Progenitor cell of endocrine pancreas (in vitro differentiated cells): ENCODE results near the gene RALA. TPM values are rescaled to one million over a fixed set of nuclear protein-coding genes. Genes with fewer than 3 reads are reported as not detected.

ENCODE experiments used
- DNase-seq: peaks from one replicate; pipeline ENCODE4 v3.0.0; 2021; ENCODE audit warnings: low spot score; ENCODE audit not compliant: unreplicated experiment
- H3K27ac Mint-ChIP-seq: 2 replicates; pipeline ENCODE4 v1.8.0; 2021; ENCODE audit warnings: mild to moderate bottlenecking, moderate library complexity, mixed read lengths
- H3K27me3 Mint-ChIP-seq: 2 replicates; pipeline ENCODE4 v1.8.0; 2021; ENCODE audit warnings: mixed read lengths
- H3K36me3 Mint-ChIP-seq: 2 replicates; pipeline ENCODE4 v1.8.0; 2022; ENCODE audit warnings: mixed read lengths; ENCODE audit not compliant: insufficient read depth
- H3K4me1 Mint-ChIP-seq: 2 replicates; pipeline ENCODE4 v1.8.0; 2021; ENCODE audit warnings: low read depth, mixed read lengths
- H3K4me3 Mint-ChIP-seq: 2 replicates; pipeline ENCODE4 v1.8.0; 2021; ENCODE audit warnings: low read depth, mild to moderate bottlenecking, moderate library complexity, mixed read lengths
- H3K9me3 Mint-ChIP-seq: 2 replicates; pipeline ENCODE4 v1.8.0; 2021; ENCODE audit warnings: low read depth, mixed read lengths
- CTCF ChIP-seq: fragments of 200-600 bp; sonication (generic); IDR thresholded peaks from one replicate; pipeline ENCODE4 v1.5.0; 2021; ENCODE audit warnings: antibody characterized with exemption, mild to moderate bottlenecking; ENCODE audit not compliant: unreplicated experiment
- total RNA-seq: library from RNA; stranded (reverse); gene quantifications from 2 replicates; pipeline ENCODE4 v1.2.1, GENCODE V29; 2021

Gene RALA
- total RNA-seq, 1 donor from 2014 or later = 39.6 TPM

- DNase-seq = no peak
- no peak for TF ChIP-seq CTCF
- Mint-ChIP-seq H3K27me3 (no peaks in the 10 kb centered on the region), H3K4me3 (no peak overlapping the region), H3K27ac (no peak overlapping the region), H3K9me3 (no peaks in the 10 kb centered on the region), H3K4me1 (no peaks in the 10 kb centered on the region), H3K36me3 (peaks cover under 1% of the 10 kb centered on the region)
Measured at GRCh38 chr7:39583539-39583938, 39.8 kb upstream of the RALA start.

GRCh38 chr7:39587393-39587792, 36.0 kb upstream of the RALA start:
- no peak for DNase-seq
- Mint-ChIP-seq H3K4me3 (no peak overlapping the region), H3K9me3 (no peaks in the 10 kb centered on the region), H3K27me3 (no peaks in the 10 kb centered on the region), H3K36me3 (no peaks in the 10 kb centered on the region), H3K4me1 (no peaks in the 10 kb centered on the region), H3K27ac (no peak overlapping the region)
- no peak for TF ChIP-seq CTCF

GRCh38 chr7:39588416-39588815, 35.0 kb upstream of the RALA start:
- TF ChIP-seq CTCF = no peak
- Mint-ChIP-seq H3K36me3 (no peaks in the 10 kb centered on the region), H3K4me3 (no peak overlapping the region), H3K27ac (no peak overlapping the region), H3K27me3 (no peaks in the 10 kb centered on the region), H3K9me3 (no peaks in the 10 kb centered on the region), H3K4me1 (no peaks in the 10 kb centered on the region)
- DNase-seq = no peak

- Mint-ChIP-seq H3K4me3 (no peak overlapping the region), H3K9me3 (no peaks in the 10 kb centered on the region), H3K36me3 (no peaks in the 10 kb centered on the region), H3K27me3 (no peaks in the 10 kb centered on the region), H3K4me1 (no peaks in the 10 kb centered on the region), H3K27ac (no peak overlapping the region)
- no peak for DNase-seq
- no peak for TF ChIP-seq CTCF
Measured at GRCh38 chr7:39589323-39590111, 33.9 kb upstream of the RALA start.

- Mint-ChIP-seq H3K4me3 (no peak overlapping the region), H3K9me3 (no peaks in the 10 kb centered on the region), H3K27me3 (no peaks in the 10 kb centered on the region), H3K36me3 (no peaks in the 10 kb centered on the region), H3K4me1 (no peaks in the 10 kb centered on the region), H3K27ac (no peak overlapping the region)
- no peak for DNase-seq
- TF ChIP-seq CTCF = no peak
Measured at GRCh38 chr7:39592586-39592985, 30.8 kb upstream of the RALA start.
